WTC11 (cell line): ENCODE measurements around the gene AP5Z1. TPM values are rescaled to one million over a fixed set of nuclear protein-coding genes. Genes with fewer than 3 reads are reported as not detected.

ENCODE experiments used
- ATAC-seq: fragments of 200-7000 bp; cut with Tn5 transposase; 2 replicates; pipeline ENCODE4 v1.10.0; 2021; ENCODE audit warnings: mild to moderate bottlenecking, moderate library complexity
- CTCF ChIA-PET: fragments of 300-600 bp; sonication (Branson Sonifier 250); formaldehyde crosslinking; loops from one replicate; lab custom pipeline; 2021; ENCODE audit warnings: antibody characterized with exemption; lab: Charles Lee
- POLR2A ChIA-PET: fragments of 350-600 bp; sonication (Branson Sonifier 250); formaldehyde crosslinking; loops from one replicate; lab custom pipeline; 2021; ENCODE audit warnings: antibody characterized with exemption; lab: Charles Lee
- DNase-seq: peaks from one replicate; pipeline ENCODE4 v3.0.0; 2021; ENCODE audit warnings: low spot score
- H3K27ac Mint-ChIP-seq: 2 replicates; pipeline ENCODE4 v1.8.0; 2021; ENCODE audit warnings: mixed read lengths
- H3K27me3 Mint-ChIP-seq: 2 replicates; pipeline ENCODE4 v1.8.0; 2021; ENCODE audit warnings: low read depth, mild to moderate bottlenecking, moderate library complexity, mixed read lengths
- H3K36me3 Mint-ChIP-seq: 2 replicates; pipeline ENCODE4 v1.8.0; 2021; ENCODE audit warnings: mixed read lengths
- H3K4me1 Mint-ChIP-seq: 2 replicates; pipeline ENCODE4 v1.8.0; 2022; ENCODE audit warnings: mixed read lengths
- H3K4me3 Mint-ChIP-seq: 2 replicates; pipeline ENCODE4 v1.8.0; 2021; ENCODE audit warnings: mild to moderate bottlenecking, moderate library complexity, mixed read lengths
- H3K9me3 Mint-ChIP-seq: 2 replicates; pipeline ENCODE4 v1.8.0; 2021; ENCODE audit warnings: mixed read lengths
- CBFB ChIP-seq: sonication (generic); formaldehyde crosslinking; IDR thresholded peaks from 2 replicates; pipeline ENCODE4 v1.8.1; 2022; ENCODE audit warnings: mild to moderate bottlenecking, low read depth, missing genetic modification reagents
- CREM ChIP-seq: sonication (generic); formaldehyde crosslinking; IDR thresholded peaks from 2 replicates; pipeline ENCODE4 v1.8.1; 2022; ENCODE audit warnings: mild to moderate bottlenecking, missing genetic modification reagents, moderate library complexity
- ETV6 ChIP-seq: sonication (generic); formaldehyde crosslinking; IDR thresholded peaks from 2 replicates; pipeline ENCODE4 v1.8.1; 2022; ENCODE audit warnings: mild to moderate bottlenecking, missing genetic modification reagents
- GRHL2 ChIP-seq: fragments of 250-450 bp; sonication (Bioruptor Pico); IDR thresholded peaks from 2 replicates; pipeline ENCODE4 v1.8.0; 2022; ENCODE audit warnings: mild to moderate bottlenecking, moderate library complexity; ENCODE audit not compliant: insufficient replicate concordance, severe bottlenecking
- GTF2I ChIP-seq: fragments of 250-450 bp; sonication (Bioruptor Pico); conservative IDR thresholded peaks from 2 replicates; pipeline ENCODE4 v1.4.0; 2021; ENCODE audit warnings: mild to moderate bottlenecking
- IRF2 ChIP-seq: sonication (generic); formaldehyde crosslinking; IDR thresholded peaks from 2 replicates; pipeline ENCODE4 v1.8.0; 2022; ENCODE audit warnings: low read depth, missing genetic modification reagents, borderline replicate concordance
- TP53 ChIP-seq: sonication (generic); formaldehyde crosslinking; IDR thresholded peaks from 2 replicates; pipeline ENCODE4 v1.8.1; 2023; ENCODE audit warnings: mild to moderate bottlenecking, missing genetic modification reagents
- ZNF121 ChIP-seq: sonication (generic); formaldehyde crosslinking; IDR thresholded peaks from 2 replicates; pipeline ENCODE4 v1.8.0; 2023; ENCODE audit warnings: missing genetic modification reagents
- ZNF219 ChIP-seq: sonication (generic); formaldehyde crosslinking; IDR thresholded peaks from 2 replicates; pipeline ENCODE4 v1.8.0; 2023; ENCODE audit warnings: missing genetic modification reagents, mild to moderate bottlenecking, borderline replicate concordance
- total RNA-seq: library from RNA; stranded (reverse); gene quantifications from 3 replicates; pipeline ENCODE4 v1.2.3, GENCODE V29; 2021
- TF ChIP-seq, protein P1 (sequence below): sonication (generic); formaldehyde crosslinking; conservative IDR thresholded peaks from 2 replicates; pipeline ENCODE4 v1.8.1; 2023; ENCODE audit warnings: mild to moderate bottlenecking, low read depth, missing genetic modification reagents, moderate library complexity
- TF ChIP-seq, protein P2 (sequence below): fragments of 250-450 bp; sonication (Bioruptor Pico); IDR thresholded peaks from 2 replicates; pipeline ENCODE4 v1.9.0; 2021; ENCODE audit warnings: mild to moderate bottlenecking
- TF ChIP-seq, protein P3 (sequence below): fragments of 250-450 bp; sonication (Bioruptor Pico); IDR thresholded peaks from 2 replicates; pipeline ENCODE4 v2.1.2; 2022; ENCODE audit warnings: mild to moderate bottlenecking, moderate library complexity
- TF ChIP-seq, protein P4 (sequence below): sonication (generic); formaldehyde crosslinking; IDR thresholded peaks from 2 replicates; pipeline ENCODE4 v1.8.1; 2022; ENCODE audit warnings: mild to moderate bottlenecking, moderate library complexity, missing genetic modification reagents
- TF ChIP-seq, protein P5 (sequence below): sonication (generic); formaldehyde crosslinking; IDR thresholded peaks from 2 replicates; pipeline ENCODE4 v1.8.1; 2023; ENCODE audit warnings: mild to moderate bottlenecking, missing genetic modification reagents, moderate library complexity
- TF ChIP-seq, protein P6 (sequence below): sonication (generic); formaldehyde crosslinking; IDR thresholded peaks from 2 replicates; pipeline ENCODE4 v1.8.1; 2023; ENCODE audit warnings: mild to moderate bottlenecking, missing genetic modification reagents, moderate library complexity
- TF ChIP-seq, protein P7 (sequence below): sonication (generic); formaldehyde crosslinking; IDR thresholded peaks from 2 replicates; pipeline ENCODE4 v1.8.0; 2023; ENCODE audit warnings: mild to moderate bottlenecking, missing genetic modification reagents
- TF ChIP-seq, protein P8 (sequence below): sonication (generic); formaldehyde crosslinking; IDR thresholded peaks from 2 replicates; pipeline ENCODE4 v1.8.1; 2023; ENCODE audit warnings: mild to moderate bottlenecking, missing genetic modification reagents, borderline replicate concordance
- TF ChIP-seq, protein P9 (sequence below): sonication (generic); formaldehyde crosslinking; conservative IDR thresholded peaks from 2 replicates; pipeline ENCODE4 v1.8.1; 2022; ENCODE audit warnings: mild to moderate bottlenecking, missing genetic modification reagents

Gene AP5Z1
- total RNA-seq, 1 experiment from 2014 or later: 29.4 TPM

DNA sequence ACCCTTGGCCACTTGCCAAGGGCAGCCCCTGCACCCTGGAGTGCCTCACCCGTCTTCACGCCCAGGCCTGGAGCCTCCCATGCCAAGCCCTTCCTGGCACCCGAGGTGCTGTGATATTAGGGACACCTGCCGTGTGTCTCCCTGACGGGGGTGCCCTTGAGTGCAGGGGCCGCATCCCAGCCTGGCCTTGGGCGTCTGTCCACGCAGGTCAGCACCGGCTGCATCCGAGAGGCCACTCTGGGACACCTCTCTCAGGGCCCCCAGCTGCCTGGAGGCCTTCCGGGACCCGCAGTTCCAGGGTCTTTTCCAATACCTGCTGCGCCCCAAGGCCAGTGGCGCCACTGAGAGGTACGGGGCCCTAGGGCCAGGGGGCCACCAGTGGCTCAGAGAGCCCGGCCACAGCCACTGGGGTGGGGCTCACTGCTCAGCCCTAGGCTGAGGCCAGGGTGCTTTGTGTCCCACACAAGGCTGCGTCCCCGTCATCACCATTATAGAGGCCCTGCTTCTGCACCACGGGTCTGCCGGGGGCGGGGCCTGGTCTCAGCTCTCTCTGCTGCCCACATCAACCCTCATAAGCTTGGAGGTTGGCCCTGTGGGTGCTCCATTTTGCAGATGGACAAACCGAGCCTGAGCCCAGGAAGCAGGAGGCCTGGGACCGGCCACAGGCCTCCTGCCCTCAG, 12.7 kb downstream of the AP5Z1 start:
- TF ChIP-seq, protein P1, sequence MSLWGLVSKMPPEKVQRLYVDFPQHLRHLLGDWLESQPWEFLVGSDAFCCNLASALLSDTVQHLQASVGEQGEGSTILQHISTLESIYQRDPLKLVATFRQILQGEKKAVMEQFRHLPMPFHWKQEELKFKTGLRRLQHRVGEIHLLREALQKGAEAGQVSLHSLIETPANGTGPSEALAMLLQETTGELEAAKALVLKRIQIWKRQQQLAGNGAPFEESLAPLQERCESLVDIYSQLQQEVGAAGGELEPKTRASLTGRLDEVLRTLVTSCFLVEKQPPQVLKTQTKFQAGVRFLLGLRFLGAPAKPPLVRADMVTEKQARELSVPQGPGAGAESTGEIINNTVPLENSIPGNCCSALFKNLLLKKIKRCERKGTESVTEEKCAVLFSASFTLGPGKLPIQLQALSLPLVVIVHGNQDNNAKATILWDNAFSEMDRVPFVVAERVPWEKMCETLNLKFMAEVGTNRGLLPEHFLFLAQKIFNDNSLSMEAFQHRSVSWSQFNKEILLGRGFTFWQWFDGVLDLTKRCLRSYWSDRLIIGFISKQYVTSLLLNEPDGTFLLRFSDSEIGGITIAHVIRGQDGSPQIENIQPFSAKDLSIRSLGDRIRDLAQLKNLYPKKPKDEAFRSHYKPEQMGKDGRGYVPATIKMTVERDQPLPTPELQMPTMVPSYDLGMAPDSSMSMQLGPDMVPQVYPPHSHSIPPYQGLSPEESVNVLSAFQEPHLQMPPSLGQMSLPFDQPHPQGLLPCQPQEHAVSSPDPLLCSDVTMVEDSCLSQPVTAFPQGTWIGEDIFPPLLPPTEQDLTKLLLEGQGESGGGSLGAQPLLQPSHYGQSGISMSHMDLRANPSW (CRISPR knock-in tag): no peak
- TF ChIP-seq, protein P2, sequence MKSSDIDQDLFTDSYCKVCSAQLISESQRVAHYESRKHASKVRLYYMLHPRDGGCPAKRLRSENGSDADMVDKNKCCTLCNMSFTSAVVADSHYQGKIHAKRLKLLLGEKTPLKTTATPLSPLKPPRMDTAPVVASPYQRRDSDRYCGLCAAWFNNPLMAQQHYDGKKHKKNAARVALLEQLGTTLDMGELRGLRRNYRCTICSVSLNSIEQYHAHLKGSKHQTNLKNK (CRISPR knock-in tag): no peak
- TF ChIP-seq ZNF219 (CRISPR knock-in tag) (no peak), IRF2 (CRISPR knock-in tag) (no peak), CBFB (CRISPR knock-in tag) (no peak), ZNF121 (CRISPR knock-in tag) (no peak), TP53 (CRISPR knock-in tag) (no peak), CREM (CRISPR knock-in tag) (no peak), GTF2I (no peak), ETV6 (no peak), GRHL2 (no peak)
- TF ChIP-seq, protein P3, sequence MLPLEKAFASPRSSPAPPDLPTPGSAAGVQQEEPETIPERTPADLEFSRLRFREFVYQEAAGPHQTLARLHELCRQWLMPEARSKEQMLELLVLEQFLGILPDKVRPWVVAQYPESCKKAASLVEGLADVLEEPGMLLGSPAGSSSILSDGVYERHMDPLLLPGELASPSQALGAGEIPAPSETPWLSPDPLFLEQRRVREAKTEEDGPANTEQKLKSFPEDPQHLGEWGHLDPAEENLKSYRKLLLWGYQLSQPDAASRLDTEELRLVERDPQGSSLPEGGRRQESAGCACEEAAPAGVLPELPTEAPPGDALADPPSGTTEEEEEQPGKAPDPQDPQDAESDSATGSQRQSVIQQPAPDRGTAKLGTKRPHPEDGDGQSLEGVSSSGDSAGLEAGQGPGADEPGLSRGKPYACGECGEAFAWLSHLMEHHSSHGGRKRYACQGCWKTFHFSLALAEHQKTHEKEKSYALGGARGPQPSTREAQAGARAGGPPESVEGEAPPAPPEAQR (CRISPR knock-in tag): no peak
- TF ChIP-seq, protein P4, sequence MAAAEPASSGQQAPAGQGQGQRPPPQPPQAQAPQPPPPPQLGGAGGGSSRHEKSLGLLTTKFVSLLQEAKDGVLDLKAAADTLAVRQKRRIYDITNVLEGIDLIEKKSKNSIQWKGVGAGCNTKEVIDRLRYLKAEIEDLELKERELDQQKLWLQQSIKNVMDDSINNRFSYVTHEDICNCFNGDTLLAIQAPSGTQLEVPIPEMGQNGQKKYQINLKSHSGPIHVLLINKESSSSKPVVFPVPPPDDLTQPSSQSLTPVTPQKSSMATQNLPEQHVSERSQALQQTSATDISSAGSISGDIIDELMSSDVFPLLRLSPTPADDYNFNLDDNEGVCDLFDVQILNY (CRISPR knock-in tag): no peak
- TF ChIP-seq, protein P5, sequence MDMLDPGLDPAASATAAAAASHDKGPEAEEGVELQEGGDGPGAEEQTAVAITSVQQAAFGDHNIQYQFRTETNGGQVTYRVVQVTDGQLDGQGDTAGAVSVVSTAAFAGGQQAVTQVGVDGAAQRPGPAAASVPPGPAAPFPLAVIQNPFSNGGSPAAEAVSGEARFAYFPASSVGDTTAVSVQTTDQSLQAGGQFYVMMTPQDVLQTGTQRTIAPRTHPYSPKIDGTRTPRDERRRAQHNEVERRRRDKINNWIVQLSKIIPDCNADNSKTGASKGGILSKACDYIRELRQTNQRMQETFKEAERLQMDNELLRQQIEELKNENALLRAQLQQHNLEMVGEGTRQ (CRISPR knock-in tag): no peak
- TF ChIP-seq, protein P6, sequence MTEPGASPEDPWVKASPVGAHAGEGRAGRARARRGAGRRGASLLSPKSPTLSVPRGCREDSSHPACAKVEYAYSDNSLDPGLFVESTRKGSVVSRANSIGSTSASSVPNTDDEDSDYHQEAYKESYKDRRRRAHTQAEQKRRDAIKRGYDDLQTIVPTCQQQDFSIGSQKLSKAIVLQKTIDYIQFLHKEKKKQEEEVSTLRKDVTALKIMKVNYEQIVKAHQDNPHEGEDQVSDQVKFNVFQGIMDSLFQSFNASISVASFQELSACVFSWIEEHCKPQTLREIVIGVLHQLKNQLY (CRISPR knock-in tag): no peak
- TF ChIP-seq, protein P7, sequence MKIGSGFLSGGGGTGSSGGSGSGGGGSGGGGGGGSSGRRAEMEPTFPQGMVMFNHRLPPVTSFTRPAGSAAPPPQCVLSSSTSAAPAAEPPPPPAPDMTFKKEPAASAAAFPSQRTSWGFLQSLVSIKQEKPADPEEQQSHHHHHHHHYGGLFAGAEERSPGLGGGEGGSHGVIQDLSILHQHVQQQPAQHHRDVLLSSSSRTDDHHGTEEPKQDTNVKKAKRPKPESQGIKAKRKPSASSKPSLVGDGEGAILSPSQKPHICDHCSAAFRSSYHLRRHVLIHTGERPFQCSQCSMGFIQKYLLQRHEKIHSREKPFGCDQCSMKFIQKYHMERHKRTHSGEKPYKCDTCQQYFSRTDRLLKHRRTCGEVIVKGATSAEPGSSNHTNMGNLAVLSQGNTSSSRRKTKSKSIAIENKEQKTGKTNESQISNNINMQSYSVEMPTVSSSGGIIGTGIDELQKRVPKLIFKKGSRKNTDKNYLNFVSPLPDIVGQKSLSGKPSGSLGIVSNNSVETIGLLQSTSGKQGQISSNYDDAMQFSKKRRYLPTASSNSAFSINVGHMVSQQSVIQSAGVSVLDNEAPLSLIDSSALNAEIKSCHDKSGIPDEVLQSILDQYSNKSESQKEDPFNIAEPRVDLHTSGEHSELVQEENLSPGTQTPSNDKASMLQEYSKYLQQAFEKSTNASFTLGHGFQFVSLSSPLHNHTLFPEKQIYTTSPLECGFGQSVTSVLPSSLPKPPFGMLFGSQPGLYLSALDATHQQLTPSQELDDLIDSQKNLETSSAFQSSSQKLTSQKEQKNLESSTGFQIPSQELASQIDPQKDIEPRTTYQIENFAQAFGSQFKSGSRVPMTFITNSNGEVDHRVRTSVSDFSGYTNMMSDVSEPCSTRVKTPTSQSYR (CRISPR knock-in tag): no peak
- TF ChIP-seq, protein P8, sequence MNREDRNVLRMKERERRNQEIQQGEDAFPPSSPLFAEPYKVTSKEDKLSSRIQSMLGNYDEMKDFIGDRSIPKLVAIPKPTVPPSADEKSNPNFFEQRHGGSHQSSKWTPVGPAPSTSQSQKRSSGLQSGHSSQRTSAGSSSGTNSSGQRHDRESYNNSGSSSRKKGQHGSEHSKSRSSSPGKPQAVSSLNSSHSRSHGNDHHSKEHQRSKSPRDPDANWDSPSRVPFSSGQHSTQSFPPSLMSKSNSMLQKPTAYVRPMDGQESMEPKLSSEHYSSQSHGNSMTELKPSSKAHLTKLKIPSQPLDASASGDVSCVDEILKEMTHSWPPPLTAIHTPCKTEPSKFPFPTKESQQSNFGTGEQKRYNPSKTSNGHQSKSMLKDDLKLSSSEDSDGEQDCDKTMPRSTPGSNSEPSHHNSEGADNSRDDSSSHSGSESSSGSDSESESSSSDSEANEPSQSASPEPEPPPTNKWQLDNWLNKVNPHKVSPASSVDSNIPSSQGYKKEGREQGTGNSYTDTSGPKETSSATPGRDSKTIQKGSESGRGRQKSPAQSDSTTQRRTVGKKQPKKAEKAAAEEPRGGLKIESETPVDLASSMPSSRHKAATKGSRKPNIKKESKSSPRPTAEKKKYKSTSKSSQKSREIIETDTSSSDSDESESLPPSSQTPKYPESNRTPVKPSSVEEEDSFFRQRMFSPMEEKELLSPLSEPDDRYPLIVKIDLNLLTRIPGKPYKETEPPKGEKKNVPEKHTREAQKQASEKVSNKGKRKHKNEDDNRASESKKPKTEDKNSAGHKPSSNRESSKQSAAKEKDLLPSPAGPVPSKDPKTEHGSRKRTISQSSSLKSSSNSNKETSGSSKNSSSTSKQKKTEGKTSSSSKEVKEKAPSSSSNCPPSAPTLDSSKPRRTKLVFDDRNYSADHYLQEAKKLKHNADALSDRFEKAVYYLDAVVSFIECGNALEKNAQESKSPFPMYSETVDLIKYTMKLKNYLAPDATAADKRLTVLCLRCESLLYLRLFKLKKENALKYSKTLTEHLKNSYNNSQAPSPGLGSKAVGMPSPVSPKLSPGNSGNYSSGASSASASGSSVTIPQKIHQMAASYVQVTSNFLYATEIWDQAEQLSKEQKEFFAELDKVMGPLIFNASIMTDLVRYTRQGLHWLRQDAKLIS (CRISPR knock-in tag): no peak
- TF ChIP-seq, protein P9, sequence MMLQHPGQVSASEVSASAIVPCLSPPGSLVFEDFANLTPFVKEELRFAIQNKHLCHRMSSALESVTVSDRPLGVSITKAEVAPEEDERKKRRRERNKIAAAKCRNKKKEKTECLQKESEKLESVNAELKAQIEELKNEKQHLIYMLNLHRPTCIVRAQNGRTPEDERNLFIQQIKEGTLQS (CRISPR knock-in tag): no peak
- no peak for ATAC-seq
- no peak for DNase-seq
- ChIA-PET CTCF (no interaction called here), POLR2A (no interaction called here)
- Mint-ChIP-seq H3K4me3 (no peak overlapping the region), H3K27me3 (no peaks in the 10 kb centered on the region), H3K36me3 (peaks cover 3% of the 10 kb centered on the region; the same call in 1 of the 2 replicates), H3K9me3 (no peaks in the 10 kb centered on the region), H3K4me1 (no peaks in the 10 kb centered on the region), H3K27ac (no peak overlapping the region)
